ENCODE data around the gene ALAS1.

ALAS1 gene

GRCh38 chr3:52246264-52246620 is 48.3 kb downstream of the ALAS1 start:
- H3K27ac ChIP-seq, result peak overlapping the region; percentile 98
- H3K4me3 ChIP-seq (ENCODE audit: low read depth in 1 of 2, low read length in 1 of 2), result peak overlapping the region; percentile 81 to 94
- H3K27me3 ChIP-seq, result no peaks in the 10 kb centered on the region
- H3K36me3 ChIP-seq, result peaks cover 38% of the 10 kb centered on the region
- no peak for TF ChIP-seq CTCF (IDR thresholded peaks at IDR 0.05)
- H3K9me3 ChIP-seq, result no peaks in the 10 kb centered on the region
- peaks cover 53 to 58% of the 10 kb centered on the region in 2 experiments for H3K4me1 ChIP-seq (ENCODE audit: control insufficient read depth in 1 of 2, insufficient read depth in 1 of 2, low read depth in 1 of 2, low read length in 1 of 2)

GRCh38 chr3:52246728-52247408 is 48.9 kb downstream of the ALAS1 start:
- Histone ChIP-seq H3K36me3 (peaks cover 44% of the 10 kb centered on the region), H3K27ac (peak overlapping the region; percentile 98), H3K9me3 (no peaks in the 10 kb centered on the region), H3K27me3 (no peaks in the 10 kb centered on the region), H3K4me3 (ENCODE audit: low read depth in 1 of 2, low read length in 1 of 2) (peak overlapping the region; percentile 81 to 94), H3K4me1 (ENCODE audit: control insufficient read depth in 1 of 2, insufficient read depth in 1 of 2, low read depth in 1 of 2, low read length in 1 of 2) (peaks cover 53 to 61% of the 10 kb centered on the region in 2 experiments)
- no peak for TF ChIP-seq CTCF (IDR thresholded peaks at IDR 0.05)

- H3K4me3 ChIP-seq (ENCODE audit: low read depth in 1 of 2, low read length in 1 of 2), result peak overlapping the region; percentile 81 to 94
- H3K36me3 ChIP-seq, result peaks cover 52% of the 10 kb centered on the region
- peaks cover 55 to 66% of the 10 kb centered on the region in 2 experiments for H3K4me1 ChIP-seq (ENCODE audit: control insufficient read depth in 1 of 2, insufficient read depth in 1 of 2, low read depth in 1 of 2, low read length in 1 of 2)
- no peaks in the 10 kb centered on the region for H3K27me3 ChIP-seq
- no peaks in the 10 kb centered on the region for H3K9me3 ChIP-seq
- TF ChIP-seq CTCF (IDR thresholded peaks at IDR 0.05), result no peak
- H3K27ac ChIP-seq, result peak overlapping the region; percentile 98
These were observed 49.6 kb downstream of the ALAS1 start for GRCh38 chr3:52247409-52248164.

- Histone ChIP-seq H3K27me3 (no peaks in the 10 kb centered on the region), H3K36me3 (peaks cover 57% of the 10 kb centered on the region), H3K27ac (peak overlapping the region; percentile 98), H3K4me3 (ENCODE audit: low read depth in 1 of 2, low read length in 1 of 2) (peak overlapping the region in 1 of 2 experiments; percentile 81), H3K4me1 (ENCODE audit: control insufficient read depth in 1 of 2, insufficient read depth in 1 of 2, low read depth in 1 of 2, low read length in 1 of 2) (peaks cover 60 to 71% of the 10 kb centered on the region in 2 experiments), H3K9me3 (no peaks in the 10 kb centered on the region)
- no peak for TF ChIP-seq CTCF (IDR thresholded peaks at IDR 0.05)
These were observed 50.2 kb downstream of the ALAS1 start for GRCh38 chr3:52248165-52248541.

GRCh38 chr3:52248816-52249547 is 51.0 kb downstream of the ALAS1 start:
- Histone ChIP-seq H3K27ac (peak overlapping the region; percentile 98), H3K27me3 (no peaks in the 10 kb centered on the region), H3K4me3 (ENCODE audit: low read depth in 1 of 2, low read length in 1 of 2) (no peak overlapping the region), H3K4me1 (ENCODE audit: control insufficient read depth in 1 of 2, insufficient read depth in 1 of 2, low read depth in 1 of 2, low read length in 1 of 2) (peaks cover 61 to 73% of the 10 kb centered on the region in 2 experiments), H3K36me3 (peaks cover 63% of the 10 kb centered on the region), H3K9me3 (no peaks in the 10 kb centered on the region)
- no peak for TF ChIP-seq CTCF (IDR thresholded peaks at IDR 0.05)
